Measurements from ENCODE around the gene GCNA.

- no peak for TF ChIP-seq REST (IDR thresholded peaks at IDR 0.05)
- TF ChIP-seq EP300 (IDR thresholded peaks at IDR 0.05), result no peak
- TF ChIP-seq GATA3 (IDR thresholded peaks at IDR 0.05; ENCODE audit: borderline replicate concordance), result no peak
- no peak for TF ChIP-seq HMGXB4 (CRISPR knock-in tag; IDR thresholded peaks at IDR 0.05; ENCODE audit: borderline replicate concordance)
- TF ChIP-seq, protein P1, sequence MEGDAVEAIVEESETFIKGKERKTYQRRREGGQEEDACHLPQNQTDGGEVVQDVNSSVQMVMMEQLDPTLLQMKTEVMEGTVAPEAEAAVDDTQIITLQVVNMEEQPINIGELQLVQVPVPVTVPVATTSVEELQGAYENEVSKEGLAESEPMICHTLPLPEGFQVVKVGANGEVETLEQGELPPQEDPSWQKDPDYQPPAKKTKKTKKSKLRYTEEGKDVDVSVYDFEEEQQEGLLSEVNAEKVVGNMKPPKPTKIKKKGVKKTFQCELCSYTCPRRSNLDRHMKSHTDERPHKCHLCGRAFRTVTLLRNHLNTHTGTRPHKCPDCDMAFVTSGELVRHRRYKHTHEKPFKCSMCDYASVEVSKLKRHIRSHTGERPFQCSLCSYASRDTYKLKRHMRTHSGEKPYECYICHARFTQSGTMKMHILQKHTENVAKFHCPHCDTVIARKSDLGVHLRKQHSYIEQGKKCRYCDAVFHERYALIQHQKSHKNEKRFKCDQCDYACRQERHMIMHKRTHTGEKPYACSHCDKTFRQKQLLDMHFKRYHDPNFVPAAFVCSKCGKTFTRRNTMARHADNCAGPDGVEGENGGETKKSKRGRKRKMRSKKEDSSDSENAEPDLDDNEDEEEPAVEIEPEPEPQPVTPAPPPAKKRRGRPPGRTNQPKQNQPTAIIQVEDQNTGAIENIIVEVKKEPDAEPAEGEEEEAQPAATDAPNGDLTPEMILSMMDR (IDR thresholded peaks at IDR 0.05), result no peak
- no peak for TF ChIP-seq NR3C1 (IDR thresholded peaks at IDR 0.05)
- no peak for TF ChIP-seq RFX5 (IDR thresholded peaks at IDR 0.05)
- TF ChIP-seq POLR2A (IDR thresholded peaks at IDR 0.05; ENCODE audit: low read length), result no peak
- TF ChIP-seq MAZ (IDR thresholded peaks at IDR 0.05; ENCODE audit: borderline replicate concordance, low read depth, low read length), result no peak
- no peak for TF ChIP-seq SMC3 (IDR thresholded peaks at IDR 0.05)
- no peak for TF ChIP-seq CHD2 (IDR thresholded peaks at IDR 0.05; ENCODE audit: low read length, partially characterized antibody)
- no peak for TF ChIP-seq TP53 (CRISPR knock-in tag; IDR thresholded peaks at IDR 0.05)
- TF ChIP-seq SREBF2 (IDR thresholded peaks at IDR 0.05), result no peak
These were observed 44.2 kb upstream of the GCNA start for GRCh38 chrX:71533851-71534561.
